ENCODE measurements around the gene CSAD. TPM values are rescaled to one million over a fixed set of nuclear protein-coding genes. Genes with fewer than 3 reads are reported as not detected.
"Not testable (repeated sequence)": the region's sequence is repeated elsewhere in the genome, so short reads cannot be mapped to it uniquely, and the experiment has no call there.

CSAD gene
- total RNA-seq, 1 donor from 2014 or later: 10.4 TPM

- no peak for DNase-seq (ENCODE audit: low read depth)
- TF ChIP-seq CTCF (conservative IDR thresholded peaks at IDR 0.05; ENCODE audit: low read depth, low read length): no peak
- no peak overlapping the region for H3K4me3 ChIP-seq (ENCODE audit: low read depth, low read length)
Observed at GRCh38 chr12:53204351-53204750, 23.6 kb upstream of the CSAD start.

- H3K4me3 ChIP-seq (ENCODE audit: low read depth, low read length); DNase-seq (ENCODE audit: low read depth): not testable (repeated sequence)
Observed at GRCh38 chr12:53202316-53202715, 21.6 kb upstream of the CSAD start.

- H3K4me3 ChIP-seq (ENCODE audit: low read depth, low read length): no peak overlapping the region
- no peak for TF ChIP-seq CTCF (conservative IDR thresholded peaks at IDR 0.05; ENCODE audit: low read depth, low read length)
- DNase-seq (ENCODE audit: low read depth): no peak
Observed at GRCh38 chr12:53201639-53202038, 20.9 kb upstream of the CSAD start.

- TF ChIP-seq CTCF (conservative IDR thresholded peaks at IDR 0.05; ENCODE audit: low read depth, low read length): no peak
- no peak for DNase-seq (ENCODE audit: low read depth)
- H3K4me3 ChIP-seq (ENCODE audit: low read depth, low read length): no peak overlapping the region
Observed at GRCh38 chr12:53201177-53201541, 20.4 kb upstream of the CSAD start.

GRCh38 chr12:53200458-53201176 is 19.9 kb upstream of the CSAD start:
- no peak for DNase-seq (ENCODE audit: low read depth)
- no peak overlapping the region for H3K4me3 ChIP-seq (ENCODE audit: low read depth, low read length)
- TF ChIP-seq CTCF (conservative IDR thresholded peaks at IDR 0.05; ENCODE audit: low read depth, low read length): no peak

- no peak for DNase-seq (ENCODE audit: low read depth)
- H3K4me3 ChIP-seq (ENCODE audit: low read depth, low read length): no peak overlapping the region
- no peak for TF ChIP-seq CTCF (conservative IDR thresholded peaks at IDR 0.05; ENCODE audit: low read depth, low read length)
Observed at GRCh38 chr12:53200107-53200457, 19.4 kb upstream of the CSAD start.

- TF ChIP-seq CTCF (conservative IDR thresholded peaks at IDR 0.05; ENCODE audit: low read depth, low read length): no peak
- DNase-seq (ENCODE audit: low read depth): no peak
- no peak overlapping the region for H3K4me3 ChIP-seq (ENCODE audit: low read depth, low read length)
Observed at GRCh38 chr12:53199700-53200099, 19.0 kb upstream of the CSAD start.

All from epithelial cell of proximal tubule (primary cell).